IMR-90 (cell line): Measurements from ENCODE around the gene PCGF3. TPM values are rescaled to one million over a fixed set of nuclear protein-coding genes. Genes with fewer than 3 reads are reported as not detected.
A peak's percentile ranks its signal among the peaks of the same experiment; 100 is the strongest.

Experiments used
- ATAC-seq: fragments of 200-7000 bp; cut with Tn5 transposase; 2 replicates; pipeline ENCODE4 v1.9.1; 2020; ENCODE audit warnings: low read depth, mild to moderate bottlenecking, moderate library complexity
- BruUV-seq: library from RNA; stranded (reverse); fragments of 400-500 nt; replicated peaks from 2 replicates; lab custom pipeline; 2021; lab: Mats Ljungman, UMichigan
- CTCF ChIA-PET: fragments of 300-600 bp; formaldehyde crosslinking; extraction: SDS; loops from one replicate; lab custom pipeline; 2021; ENCODE audit warnings: antibody characterized with exemption; lab: Yijun Ruan, JAX
- POLR2A ChIA-PET: fragments of 300-600 bp; sonication (Branson Sonifier 250); formaldehyde crosslinking; loops from one replicate; lab custom pipeline; 2022; ENCODE audit warnings: antibody characterized with exemption; ENCODE audit not compliant: unreplicated experiment; lab: Charles Lee
- DNase-seq: peaks from one replicate; pipeline ENCODE4 v3.0.0; 2013
- H2AFZ ChIP-seq: replicated peaks from 2 replicates; pipeline ENCODE3; 2013; ENCODE audit warnings: low read length, mild to moderate bottlenecking; ENCODE audit not compliant: poor library complexity
- H2AK5ac ChIP-seq: 2 replicates; pipeline ENCODE4 v1.6.1; 2013; ENCODE audit warnings: low read depth, low read length, inconsistent platforms
- H2AK9ac ChIP-seq: replicated peaks from 2 replicates; pipeline ENCODE3; 2013; ENCODE audit warnings: mild to moderate bottlenecking, low read depth, low read length, moderate library complexity; ENCODE audit not compliant: poor library complexity
- H2BK120ac ChIP-seq: 2 replicates; pipeline ENCODE4 v1.6.1; 2013; ENCODE audit warnings: low read depth, low read length, inconsistent platforms
- H2BK15ac ChIP-seq: 3 replicates; pipeline ENCODE4 v1.6.1; 2013; ENCODE audit warnings: low read depth, low read length, inconsistent platforms
- H2BK20ac ChIP-seq: 2 replicates; pipeline ENCODE4 v1.6.1; 2013; ENCODE audit warnings: low read depth, mild to moderate bottlenecking, inconsistent platforms, low read length, moderate library complexity
- H2BK5ac ChIP-seq: 2 replicates; pipeline ENCODE4 v1.6.1; 2013; ENCODE audit warnings: mild to moderate bottlenecking, low read depth, low read length, inconsistent platforms; ENCODE audit not compliant: poor library complexity, severe bottlenecking
- H3K14ac ChIP-seq: replicated peaks from 2 replicates; pipeline ENCODE4 v1.6.1; 2013; ENCODE audit warnings: low read depth, low read length, inconsistent platforms
- H3K18ac ChIP-seq: 2 replicates; pipeline ENCODE4 v1.6.1; 2013; ENCODE audit warnings: low read depth, low read length, control low read depth
- H3K23ac ChIP-seq: 2 replicates; pipeline ENCODE4 v1.6.1; 2013; ENCODE audit warnings: low read depth, low read length, inconsistent platforms
- H3K27ac ChIP-seq: 2 replicates; pipeline ENCODE4 v1.5.1; 2013; ENCODE audit warnings: mild to moderate bottlenecking, control low read depth, low read length; ENCODE audit not compliant: insufficient read depth
- H3K27me3 ChIP-seq: 2 replicates; pipeline ENCODE4 v1.6.1; 2013; ENCODE audit warnings: low read length; ENCODE audit not compliant: control insufficient read depth, insufficient read depth
- H3K36me3 ChIP-seq: 2 replicates; pipeline ENCODE4 v1.6.1; 2013; ENCODE audit warnings: low read length, mixed read lengths; ENCODE audit not compliant: control insufficient read depth, insufficient read depth
- H3K4ac ChIP-seq: 2 replicates; pipeline ENCODE4 v1.6.1; 2013; ENCODE audit warnings: low read depth, low read length, inconsistent platforms
- H3K4me1 ChIP-seq: 2 replicates; pipeline ENCODE4 v1.6.1; 2013; ENCODE audit warnings: low read length, mixed read lengths; ENCODE audit not compliant: control insufficient read depth, insufficient read depth
- H3K4me2 ChIP-seq: 2 replicates; pipeline ENCODE4 v1.6.1; 2013; ENCODE audit warnings: low read depth, mild to moderate bottlenecking, control low read depth, low read length, moderate library complexity
- H3K4me3 ChIP-seq: 2 replicates; pipeline ENCODE4 v1.5.1; 2013; ENCODE audit warnings: low read depth, mild to moderate bottlenecking, control low read depth, low read length, moderate library complexity; ENCODE audit not compliant: insufficient read depth
- H3K56ac ChIP-seq: 2 replicates; pipeline ENCODE4 v1.6.1; 2013; ENCODE audit warnings: low read length, inconsistent platforms; ENCODE audit not compliant: insufficient read depth; ENCODE audit errors: extremely low read depth
- H3K79me1 ChIP-seq, 2 experiments: 2 replicates each; pipeline ENCODE4 v1.6.1; 2013; ENCODE audit warnings: low read length in 2 of 2, inconsistent platforms in 1 of 2, low read depth in 1 of 2
- H3K9ac ChIP-seq: 2 replicates; pipeline ENCODE4 v1.6.1; 2013; ENCODE audit warnings: low read depth, low read length, control low read depth
- H3K9me1 ChIP-seq: 2 replicates; pipeline ENCODE4 v1.6.1; 2013; ENCODE audit warnings: low read length, inconsistent platforms; ENCODE audit not compliant: insufficient read depth
- H3K9me3 ChIP-seq: 2 replicates; pipeline ENCODE4 v1.6.1; 2013; ENCODE audit warnings: low read length; ENCODE audit not compliant: control insufficient read depth, insufficient read depth
- H4K20me1 ChIP-seq: 2 replicates; pipeline ENCODE4 v1.6.1; 2013; ENCODE audit warnings: low read length, inconsistent platforms; ENCODE audit not compliant: insufficient read depth
- H4K5ac ChIP-seq: 2 replicates; pipeline ENCODE4 v1.6.1; 2013; ENCODE audit warnings: mild to moderate bottlenecking, low read depth, low read length, control low read depth
- H4K8ac ChIP-seq, 2 experiments: 2 replicates each; pipeline ENCODE4 v1.6.1; 2013; ENCODE audit warnings: low read depth in 2 of 2, low read length in 2 of 2, control low read depth in 1 of 2, inconsistent platforms in 1 of 2
- H4K91ac ChIP-seq: 2 replicates; pipeline ENCODE4 v1.6.1; 2013; ENCODE audit warnings: low read depth, low read length, inconsistent platforms; ENCODE audit not compliant: insufficient read depth
- BHLHE40 ChIP-seq: fragments of 150-350 bp; IDR thresholded peaks from 2 replicates; pipeline ENCODE4 v1.6.1; 2016; ENCODE audit warnings: mild to moderate bottlenecking, low read depth, low read length
- CEBPB ChIP-seq: IDR thresholded peaks from 2 replicates; pipeline ENCODE4 v1.6.1; 2012; ENCODE audit warnings: low read depth, low read length, improper control_type of control experiment
- ELK1 ChIP-seq: fragments of 150-350 bp; IDR thresholded peaks from 2 replicates; pipeline ENCODE4 v1.6.1; 2016; ENCODE audit warnings: low read depth, mild to moderate bottlenecking, low read length, moderate library complexity, borderline replicate concordance
- FOS ChIP-seq: fragments of 150-350 bp; IDR thresholded peaks from 2 replicates; pipeline ENCODE4 v1.6.1; 2016; ENCODE audit warnings: low read depth, low read length
- MAFK ChIP-seq: IDR thresholded peaks from 2 replicates; pipeline ENCODE4 v1.6.1; 2012; ENCODE audit warnings: low read depth, low read length, improper control_type of control experiment
- MAZ ChIP-seq: IDR thresholded peaks from 2 replicates; pipeline ENCODE4 v1.6.1; 2012; ENCODE audit warnings: low read depth, mild to moderate bottlenecking, low read length, improper control_type of control experiment, moderate library complexity, borderline replicate concordance
- MXI1 ChIP-seq: IDR thresholded peaks from 2 replicates; pipeline ENCODE4 v1.6.1; 2012; ENCODE audit warnings: low read depth, mild to moderate bottlenecking, low read length, moderate library complexity, borderline replicate concordance
- POLR2A ChIP-seq: IDR thresholded peaks from 2 replicates; pipeline ENCODE4 v1.6.1; 2012; ENCODE audit warnings: mild to moderate bottlenecking, low read depth, low read length
- RAD21 ChIP-seq: IDR thresholded peaks from 2 replicates; pipeline ENCODE4 v1.6.1; 2012; ENCODE audit warnings: low read length, improper control_type of control experiment
- RCOR1 ChIP-seq: IDR thresholded peaks from 2 replicates; pipeline ENCODE4 v1.6.1; 2012; ENCODE audit warnings: mild to moderate bottlenecking, low read length, improper control_type of control experiment; ENCODE audit not compliant: insufficient replicate concordance
- RFX5 ChIP-seq: IDR thresholded peaks from 2 replicates; pipeline ENCODE4 v1.8.0; 2012; ENCODE audit warnings: low read depth, mild to moderate bottlenecking, low read length, moderate library complexity
- SMC3 ChIP-seq: fragments of 150-350 bp; IDR thresholded peaks from 2 replicates; pipeline ENCODE4 v1.6.1; 2016; ENCODE audit warnings: low read depth, mild to moderate bottlenecking, antibody characterized with exemption, low read length, moderate library complexity
- WGBS, 2 experiments: methylation state at CpG; one replicate each; pipeline versions ENCODE4 v1.1.5 to v1.1.7; 2013; ENCODE audit warnings: missing lambda C conversion rate in 2 of 2; ENCODE audit not compliant: insufficient read length in 1 of 2; ENCODE audit errors: extremely low coverage in 2 of 2; 5-methylcytosine and 5-hydroxymethylcytosine counted together
- dilution Hi-C: fragments of 300-500 bp; cut with HindIII; formaldehyde crosslinking; loops from one replicate; pipeline ENCODE4 v1.14.3; 2018; ENCODE audit warnings: low sequenced_read_pairs; ENCODE audit not compliant: unreplicated experiment
- in situ Hi-C: fragments of 300-500 bp; cut with MboI; formaldehyde crosslinking; loops from 3 replicates; pipeline ENCODE4 v1.14.3; 2019; ENCODE audit warnings: low sequenced_read_pairs, inconsistent platforms, mixed read lengths
- intact Hi-C: fragments of 100-400 bp; cut with micrococcal nuclease; formaldehyde crosslinking; loops from 2 replicates; pipeline ENCODE4 v1.10.0; 2022
- polyA plus RNA-seq, 3 experiments: library from polyadenylated mRNA; depleted of rRNA; stranded (reverse); fragments of >200 nt; gene quantifications; 2 replicates each; pipeline ENCODE4 v1.2.3, GENCODE V29; 2012; ENCODE audit warnings: low replicate concordance in 1 of 3
- total RNA-seq: library from RNA; depleted of rRNA; stranded (reverse); fragments of >200 nt; gene quantifications from 2 replicates; pipeline ENCODE4 v1.2.3, GENCODE V29; 2012

The PCGF3 gene
- total and polyA plus RNA-seq, 2 of the 4 experiments (the other 2 are of a cell fraction): 40.0 to 55.3 TPM

- Histone ChIP-seq H3K79me1 (peaks cover 17 to 27% of the 10 kb centered on the region in 2 experiments; a peak in 3 of 4 replicates), H4K5ac (peak overlapping the region; percentile 59; the same call in 1 of the 2 replicates), H3K27me3 (no peaks in the 10 kb centered on the region), H3K56ac (peak overlapping the region; percentile 64; the same call in 1 of the 2 replicates), H2AK9ac (peak overlapping the region; percentile 100), H2BK20ac (no peak overlapping the region), H3K36me3 (peaks cover 17% of the 10 kb centered on the region), H4K8ac (peak overlapping the region; percentile 55 to 73; a peak in 3 of 4 replicates), H4K91ac (peak overlapping the region; percentile 70), H3K4me3 (peak overlapping the region; percentile 73), H3K9me1 (peaks cover 7% of the 10 kb centered on the region; the same call in 1 of the 2 replicates), H4K20me1 (no peaks in the 10 kb centered on the region), H3K4ac (peak overlapping the region; percentile 88), H3K23ac (peak overlapping the region; percentile 67; the same call in 1 of the 2 replicates), H3K9ac (peak overlapping the region; percentile 86), H3K9me3 (no peaks in the 10 kb centered on the region), H3K14ac (peak overlapping the region; percentile 86), H2AFZ (peak overlapping the region; percentile 97), H3K18ac (no peak overlapping the region), H2AK5ac (peak overlapping the region; percentile 36; the same call in 1 of the 2 replicates), H2BK120ac (no peak overlapping the region), H2BK5ac (peak overlapping the region; percentile 88), H3K4me1 (peaks cover 9% of the 10 kb centered on the region), H3K4me2 (peak overlapping the region; percentile 85), H3K27ac (peak overlapping the region; percentile 88), H2BK15ac (no peak overlapping the region)
- DNase-seq: no peak
- peak; percentile 3 for ATAC-seq
- intact Hi-C loops (loop anchor here (10.0 kb wide), 1 partner anchor 340 kb away; the partner anchor contains the start of gene ZNF141), dilution Hi-C loops (no loop called here), in situ Hi-C loops (no loop called here)
- CTCF ChIA-PET: no interaction called here
- BruUV-seq: no TSS peak
- WGBS, 2 experiments: 65% methylated on average over 14 of the region's 26 CpGs; no CpG with 5 or more reads in 1 of the 2 experiments
- POLR2A ChIA-PET: no interaction called here
- TF ChIP-seq RAD21: no peak
- TF ChIP-seq MAFK: no peak
- TF ChIP-seq ELK1: no peak
- no peak for TF ChIP-seq RFX5
- TF ChIP-seq BHLHE40: no peak
- TF ChIP-seq SMC3: no peak
- TF ChIP-seq CEBPB: no peak
- no peak for TF ChIP-seq MXI1
- TF ChIP-seq POLR2A: no peak
- no peak for TF ChIP-seq RCOR1
- TF ChIP-seq FOS: no peak
- no peak for TF ChIP-seq MAZ
Observed at GRCh38 chr4:675036-675882, 30.4 kb upstream of the PCGF3 start.
